Endothelial cell of umbilical vein (primary cell): ENCODE data around the gene DIP2B.

Experiments
- EZH2 ChIP-seq: IDR thresholded peaks from 2 replicates; pipeline ENCODE4 v1.6.1; 2012; ENCODE audit warnings: borderline replicate concordance, low read depth, mild to moderate bottlenecking, moderate library complexity, low read length, inconsistent platforms; ENCODE audit not compliant: severe bottlenecking
- FOS ChIP-seq: IDR thresholded peaks from 2 replicates; pipeline ENCODE4 v1.6.1; 2011; ENCODE audit warnings: mild to moderate bottlenecking, low read length, moderate library complexity, borderline replicate concordance; ENCODE audit not compliant: insufficient read depth
- MYC ChIP-seq: IDR thresholded peaks from one replicate; pipeline ENCODE4 v1.6.1; 2011; ENCODE audit warnings: mild to moderate bottlenecking, low read depth, low read length
- POLR2A ChIP-seq: IDR thresholded peaks from 2 replicates; pipeline ENCODE4 v1.6.1; 2012; ENCODE audit warnings: low read depth, mild to moderate bottlenecking, control low read depth, low read length
- POLR2AphosphoS5 ChIP-seq: IDR thresholded peaks from 2 replicates; pipeline ENCODE4 v1.6.1; 2012; ENCODE audit warnings: low read depth, mild to moderate bottlenecking, control low read depth, low read length, moderate library complexity; ENCODE audit not compliant: insufficient read depth
- TF ChIP-seq, protein P1 (sequence below): IDR thresholded peaks from 2 replicates; pipeline ENCODE4 v1.6.1; 2011; ENCODE audit not compliant: insufficient read depth, insufficient read length
- TF ChIP-seq, protein P2 (sequence below), 2 donors: IDR thresholded peaks; 1 replicate in 1 of 2; 2 replicates in 1 of 2; pipeline ENCODE4 v1.5.1; 2011; ENCODE audit warnings: low read length in 2 of 2, mild to moderate bottlenecking in 2 of 2, moderate library complexity in 2 of 2, control low read depth in 1 of 2, inconsistent platforms in 1 of 2, low read depth in 1 of 2; ENCODE audit not compliant: insufficient read depth in 1 of 2; ENCODE audit errors: extremely low read depth in 1 of 2

DNA sequence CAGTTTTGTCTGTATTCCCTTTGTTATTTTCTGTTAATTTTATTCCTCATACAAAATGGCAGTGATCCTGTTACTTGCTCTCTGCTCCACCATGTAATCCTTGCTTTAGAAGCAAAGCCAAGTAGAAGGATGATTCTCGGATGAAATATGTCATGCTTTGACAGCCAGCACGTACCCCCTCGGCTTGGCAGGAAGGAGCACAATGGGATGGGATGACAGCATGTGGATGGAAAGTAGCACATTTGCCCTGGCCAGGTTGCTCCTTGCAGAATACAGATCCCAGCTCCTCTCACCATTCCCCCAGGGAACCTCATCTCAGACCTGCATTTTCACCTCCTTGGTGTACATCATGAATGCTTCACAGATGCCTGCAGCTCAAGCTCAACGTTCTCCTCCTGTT, 224.1 kb downstream of the DIP2B start:
- TF ChIP-seq, protein P1, sequence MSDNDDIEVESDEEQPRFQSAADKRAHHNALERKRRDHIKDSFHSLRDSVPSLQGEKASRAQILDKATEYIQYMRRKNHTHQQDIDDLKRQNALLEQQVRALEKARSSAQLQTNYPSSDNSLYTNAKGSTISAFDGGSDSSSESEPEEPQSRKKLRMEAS: no peak
- TF ChIP-seq FOS: no peak
- TF ChIP-seq, protein P2, sequence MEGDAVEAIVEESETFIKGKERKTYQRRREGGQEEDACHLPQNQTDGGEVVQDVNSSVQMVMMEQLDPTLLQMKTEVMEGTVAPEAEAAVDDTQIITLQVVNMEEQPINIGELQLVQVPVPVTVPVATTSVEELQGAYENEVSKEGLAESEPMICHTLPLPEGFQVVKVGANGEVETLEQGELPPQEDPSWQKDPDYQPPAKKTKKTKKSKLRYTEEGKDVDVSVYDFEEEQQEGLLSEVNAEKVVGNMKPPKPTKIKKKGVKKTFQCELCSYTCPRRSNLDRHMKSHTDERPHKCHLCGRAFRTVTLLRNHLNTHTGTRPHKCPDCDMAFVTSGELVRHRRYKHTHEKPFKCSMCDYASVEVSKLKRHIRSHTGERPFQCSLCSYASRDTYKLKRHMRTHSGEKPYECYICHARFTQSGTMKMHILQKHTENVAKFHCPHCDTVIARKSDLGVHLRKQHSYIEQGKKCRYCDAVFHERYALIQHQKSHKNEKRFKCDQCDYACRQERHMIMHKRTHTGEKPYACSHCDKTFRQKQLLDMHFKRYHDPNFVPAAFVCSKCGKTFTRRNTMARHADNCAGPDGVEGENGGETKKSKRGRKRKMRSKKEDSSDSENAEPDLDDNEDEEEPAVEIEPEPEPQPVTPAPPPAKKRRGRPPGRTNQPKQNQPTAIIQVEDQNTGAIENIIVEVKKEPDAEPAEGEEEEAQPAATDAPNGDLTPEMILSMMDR (IDR thresholded peaks at IDR 0.05; ENCODE audit: extremely low read depth in 1 of 2, insufficient read depth in 1 of 2, low read depth in 1 of 2, low read length in 2 of 2): no peak
- TF ChIP-seq POLR2A: no peak
- TF ChIP-seq POLR2AphosphoS5: no peak
- TF ChIP-seq EZH2: no peak
- no peak for TF ChIP-seq MYC
